ENCODE data around the gene PURB. TPM values are rescaled to one million over a fixed set of nuclear protein-coding genes. Genes with fewer than 3 reads are reported as not detected.

Gene PURB
- polyA plus RNA-seq, 1 donor from 2014 or later = 14.7 TPM

DNA sequence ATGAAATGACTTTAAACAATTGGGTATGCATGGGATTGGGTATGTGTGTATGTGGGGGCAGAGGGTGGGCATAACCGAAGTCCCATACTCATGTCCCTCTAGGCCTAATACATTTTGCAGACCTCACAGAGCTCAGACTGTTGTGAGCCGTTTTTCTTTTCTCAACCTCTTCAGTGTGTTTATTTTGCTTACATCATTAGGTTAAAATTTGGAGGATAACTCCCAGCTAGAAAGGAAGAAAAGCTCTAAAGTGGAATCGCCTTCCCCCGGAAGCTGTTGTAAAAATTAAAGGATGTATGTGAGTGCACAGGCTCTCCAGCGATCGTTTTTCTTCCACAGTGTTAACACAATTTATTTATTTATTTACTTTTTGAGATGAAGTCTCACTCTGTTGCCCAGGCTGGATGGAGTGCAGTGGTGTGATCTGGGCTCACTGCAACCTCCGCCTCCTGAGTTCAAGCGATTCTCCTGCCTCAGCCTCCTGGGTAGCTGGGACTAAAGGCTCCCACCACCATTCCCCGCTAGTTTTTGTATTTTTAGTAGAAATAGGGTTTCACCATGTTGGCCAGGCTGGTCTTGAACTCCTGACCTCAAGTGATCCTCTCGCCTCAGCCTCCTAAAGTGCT, 36.0 kb downstream of the PURB start:
- H2AFZ ChIP-seq (ENCODE audit: low read depth, low read length) = no peak overlapping the region
- no peak overlapping the region for H3K27ac ChIP-seq (ENCODE audit: low read length)
- H3K9me2 ChIP-seq (ENCODE audit: insufficient read depth, low read length) = no peaks in the 10 kb centered on the region
- H3K36me3 ChIP-seq (ENCODE audit: insufficient read depth, low read length) = no peaks in the 10 kb centered on the region
- TF ChIP-seq, protein P1, sequence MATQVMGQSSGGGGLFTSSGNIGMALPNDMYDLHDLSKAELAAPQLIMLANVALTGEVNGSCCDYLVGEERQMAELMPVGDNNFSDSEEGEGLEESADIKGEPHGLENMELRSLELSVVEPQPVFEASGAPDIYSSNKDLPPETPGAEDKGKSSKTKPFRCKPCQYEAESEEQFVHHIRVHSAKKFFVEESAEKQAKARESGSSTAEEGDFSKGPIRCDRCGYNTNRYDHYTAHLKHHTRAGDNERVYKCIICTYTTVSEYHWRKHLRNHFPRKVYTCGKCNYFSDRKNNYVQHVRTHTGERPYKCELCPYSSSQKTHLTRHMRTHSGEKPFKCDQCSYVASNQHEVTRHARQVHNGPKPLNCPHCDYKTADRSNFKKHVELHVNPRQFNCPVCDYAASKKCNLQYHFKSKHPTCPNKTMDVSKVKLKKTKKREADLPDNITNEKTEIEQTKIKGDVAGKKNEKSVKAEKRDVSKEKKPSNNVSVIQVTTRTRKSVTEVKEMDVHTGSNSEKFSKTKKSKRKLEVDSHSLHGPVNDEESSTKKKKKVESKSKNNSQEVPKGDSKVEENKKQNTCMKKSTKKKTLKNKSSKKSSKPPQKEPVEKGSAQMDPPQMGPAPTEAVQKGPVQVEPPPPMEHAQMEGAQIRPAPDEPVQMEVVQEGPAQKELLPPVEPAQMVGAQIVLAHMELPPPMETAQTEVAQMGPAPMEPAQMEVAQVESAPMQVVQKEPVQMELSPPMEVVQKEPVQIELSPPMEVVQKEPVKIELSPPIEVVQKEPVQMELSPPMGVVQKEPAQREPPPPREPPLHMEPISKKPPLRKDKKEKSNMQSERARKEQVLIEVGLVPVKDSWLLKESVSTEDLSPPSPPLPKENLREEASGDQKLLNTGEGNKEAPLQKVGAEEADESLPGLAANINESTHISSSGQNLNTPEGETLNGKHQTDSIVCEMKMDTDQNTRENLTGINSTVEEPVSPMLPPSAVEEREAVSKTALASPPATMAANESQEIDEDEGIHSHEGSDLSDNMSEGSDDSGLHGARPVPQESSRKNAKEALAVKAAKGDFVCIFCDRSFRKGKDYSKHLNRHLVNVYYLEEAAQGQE (IDR thresholded peaks at IDR 0.05; ENCODE audit: borderline replicate concordance) = no peak
- no peak for TF ChIP-seq EZH2 (IDR thresholded peaks at IDR 0.05; ENCODE audit: borderline replicate concordance, insufficient read depth, low read length, poor library complexity, severe bottlenecking)
- TF ChIP-seq EP300 (conservative IDR thresholded peaks at IDR 0.05; ENCODE audit: poor library complexity, severe bottlenecking) = no peak
- no peak for TF ChIP-seq MXI1 (conservative IDR thresholded peaks at IDR 0.05; ENCODE audit: poor library complexity, severe bottlenecking)
- TF ChIP-seq TAF1 (IDR thresholded peaks at IDR 0.05; ENCODE audit: low read depth) = no peak
- no peak for TF ChIP-seq RAD21 (conservative IDR thresholded peaks at IDR 0.05)
- no peak for TF ChIP-seq SMC3 (conservative IDR thresholded peaks at IDR 0.05; ENCODE audit: poor library complexity)
- no peak for TF ChIP-seq POLR2AphosphoS5 (IDR thresholded peaks at IDR 0.05)
- TF ChIP-seq, protein P2, sequence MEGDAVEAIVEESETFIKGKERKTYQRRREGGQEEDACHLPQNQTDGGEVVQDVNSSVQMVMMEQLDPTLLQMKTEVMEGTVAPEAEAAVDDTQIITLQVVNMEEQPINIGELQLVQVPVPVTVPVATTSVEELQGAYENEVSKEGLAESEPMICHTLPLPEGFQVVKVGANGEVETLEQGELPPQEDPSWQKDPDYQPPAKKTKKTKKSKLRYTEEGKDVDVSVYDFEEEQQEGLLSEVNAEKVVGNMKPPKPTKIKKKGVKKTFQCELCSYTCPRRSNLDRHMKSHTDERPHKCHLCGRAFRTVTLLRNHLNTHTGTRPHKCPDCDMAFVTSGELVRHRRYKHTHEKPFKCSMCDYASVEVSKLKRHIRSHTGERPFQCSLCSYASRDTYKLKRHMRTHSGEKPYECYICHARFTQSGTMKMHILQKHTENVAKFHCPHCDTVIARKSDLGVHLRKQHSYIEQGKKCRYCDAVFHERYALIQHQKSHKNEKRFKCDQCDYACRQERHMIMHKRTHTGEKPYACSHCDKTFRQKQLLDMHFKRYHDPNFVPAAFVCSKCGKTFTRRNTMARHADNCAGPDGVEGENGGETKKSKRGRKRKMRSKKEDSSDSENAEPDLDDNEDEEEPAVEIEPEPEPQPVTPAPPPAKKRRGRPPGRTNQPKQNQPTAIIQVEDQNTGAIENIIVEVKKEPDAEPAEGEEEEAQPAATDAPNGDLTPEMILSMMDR (IDR thresholded peaks at IDR 0.05; ENCODE audit: poor library complexity, severe bottlenecking) = no peak
- no peaks in the 10 kb centered on the region for H4K20me1 ChIP-seq (ENCODE audit: insufficient read depth)
- peak overlapping the region; percentile 97 for H3K4me3 ChIP-seq (ENCODE audit: low read length)
- H3K9ac ChIP-seq (ENCODE audit: low read length) = no peak overlapping the region
- H3K4me2 ChIP-seq (ENCODE audit: low read length) = peak overlapping the region; percentile 84
- H3K9me3 ChIP-seq (ENCODE audit: low read length) = no peaks in the 10 kb centered on the region
- no peaks in the 10 kb centered on the region for H3K27me3 ChIP-seq (ENCODE audit: insufficient read depth, low read depth, low read length)
- peaks cover 18% of the 10 kb centered on the region for H3K79me2 ChIP-seq (replicated peaks; ENCODE audit: insufficient read depth, low read length)
- peaks cover 8% of the 10 kb centered on the region for H3F3A ChIP-seq (ENCODE audit: insufficient read depth, low read length, poor library complexity, severe bottlenecking)

DNA sequence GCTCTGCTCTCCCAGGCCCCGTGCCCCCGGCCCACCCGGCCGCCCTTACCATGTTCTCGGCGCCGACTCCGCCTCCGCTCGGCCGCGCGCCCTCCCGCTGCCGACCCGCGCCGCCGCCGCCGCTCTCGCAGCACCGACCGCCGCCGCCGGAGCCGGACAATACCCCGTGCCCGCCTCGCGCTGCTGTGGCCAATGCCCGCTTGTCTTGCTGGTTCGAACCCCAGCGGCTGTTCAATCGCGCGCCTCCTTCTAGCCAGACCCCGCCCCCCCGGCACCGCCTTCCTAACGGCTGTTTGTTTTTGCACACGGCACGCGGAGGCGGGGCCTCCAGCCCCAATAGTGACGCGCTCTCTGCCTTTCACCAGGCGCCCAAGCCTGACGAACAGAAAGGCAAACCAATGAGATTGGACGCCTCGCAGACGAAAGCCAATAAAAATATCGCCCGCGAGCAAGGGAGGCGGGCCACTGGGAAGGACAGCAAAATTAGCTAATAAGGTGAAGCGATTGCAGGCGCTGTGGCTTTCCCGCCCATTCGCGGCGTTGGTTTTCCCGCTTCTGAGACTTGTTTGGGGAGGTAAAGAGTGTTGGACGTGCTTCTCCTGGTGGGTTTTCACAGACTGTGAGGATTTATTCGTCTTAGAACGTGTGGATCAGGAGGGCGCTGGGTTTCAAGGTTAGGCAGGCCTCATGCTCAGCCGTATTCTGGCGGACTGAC, 37.3 kb downstream of the PURB start, which contains the start of gene H2AZ2:
H2AZ2 (minus strand) TSS at position 168 of the 715 bp plus-strand sequence; CDS start at position 52, 116 bp downstream.
- Histone ChIP-seq H3K4me3 (ENCODE audit: low read length) (peak within 1 kb of the TSS; percentile 97), H3K27ac (ENCODE audit: low read length) (peak within 1 kb of the TSS; percentile 76), H3K9me3 (ENCODE audit: low read length) (no peaks in the 10 kb centered on the region), H3K9ac (ENCODE audit: low read length) (peak within 1 kb of the TSS; percentile 71), H3K27me3 (ENCODE audit: insufficient read depth, low read depth, low read length) (no peaks in the 10 kb centered on the region), H2AFZ (ENCODE audit: low read depth, low read length) (peak within 1 kb of the TSS; percentile 80), H3F3A (ENCODE audit: insufficient read depth, low read length, poor library complexity, severe bottlenecking) (peaks cover 8% of the 10 kb centered on the region), H4K20me1 (ENCODE audit: insufficient read depth) (no peaks in the 10 kb centered on the region), H3K9me2 (ENCODE audit: insufficient read depth, low read length) (no peaks in the 10 kb centered on the region), H3K4me2 (ENCODE audit: low read length) (peak within 1 kb of the TSS; percentile 87), H3K36me3 (ENCODE audit: insufficient read depth, low read length) (no peaks in the 10 kb centered on the region), H3K79me2 (replicated peaks; ENCODE audit: insufficient read depth, low read length) (peaks cover 31% of the 10 kb centered on the region)
- TF ChIP-seq, protein P1 (IDR thresholded peaks at IDR 0.05; ENCODE audit: borderline replicate concordance) = peak; percentile 44
- TF ChIP-seq TAF1 (IDR thresholded peaks at IDR 0.05; ENCODE audit: low read depth) (peak; percentile 49), EZH2 (IDR thresholded peaks at IDR 0.05; ENCODE audit: borderline replicate concordance, insufficient read depth, low read length, poor library complexity, severe bottlenecking) (no peak), RAD21 (conservative IDR thresholded peaks at IDR 0.05) (peak; percentile 20), POLR2AphosphoS5 (IDR thresholded peaks at IDR 0.05) (peak; percentile 62), MXI1 (conservative IDR thresholded peaks at IDR 0.05; ENCODE audit: poor library complexity, severe bottlenecking) (peak; percentile 75), EP300 (conservative IDR thresholded peaks at IDR 0.05; ENCODE audit: poor library complexity, severe bottlenecking) (peak; percentile 62), SMC3 (conservative IDR thresholded peaks at IDR 0.05; ENCODE audit: poor library complexity) (peak; percentile 59)
- TF ChIP-seq, protein P2 (IDR thresholded peaks at IDR 0.05; ENCODE audit: poor library complexity, severe bottlenecking) = peak; percentile 65

Data from neural cell (in vitro differentiated cells).